ENCODE data around the gene NPTX1. TPM values are rescaled to one million over a fixed set of nuclear protein-coding genes. Genes with fewer than 3 reads are reported as not detected.

The NPTX1 gene
- total RNA-seq, 4 donors from 2014 or later: 1.2 to 6.3 (median 3.8) TPM

- TF ChIP-seq, protein P1, sequence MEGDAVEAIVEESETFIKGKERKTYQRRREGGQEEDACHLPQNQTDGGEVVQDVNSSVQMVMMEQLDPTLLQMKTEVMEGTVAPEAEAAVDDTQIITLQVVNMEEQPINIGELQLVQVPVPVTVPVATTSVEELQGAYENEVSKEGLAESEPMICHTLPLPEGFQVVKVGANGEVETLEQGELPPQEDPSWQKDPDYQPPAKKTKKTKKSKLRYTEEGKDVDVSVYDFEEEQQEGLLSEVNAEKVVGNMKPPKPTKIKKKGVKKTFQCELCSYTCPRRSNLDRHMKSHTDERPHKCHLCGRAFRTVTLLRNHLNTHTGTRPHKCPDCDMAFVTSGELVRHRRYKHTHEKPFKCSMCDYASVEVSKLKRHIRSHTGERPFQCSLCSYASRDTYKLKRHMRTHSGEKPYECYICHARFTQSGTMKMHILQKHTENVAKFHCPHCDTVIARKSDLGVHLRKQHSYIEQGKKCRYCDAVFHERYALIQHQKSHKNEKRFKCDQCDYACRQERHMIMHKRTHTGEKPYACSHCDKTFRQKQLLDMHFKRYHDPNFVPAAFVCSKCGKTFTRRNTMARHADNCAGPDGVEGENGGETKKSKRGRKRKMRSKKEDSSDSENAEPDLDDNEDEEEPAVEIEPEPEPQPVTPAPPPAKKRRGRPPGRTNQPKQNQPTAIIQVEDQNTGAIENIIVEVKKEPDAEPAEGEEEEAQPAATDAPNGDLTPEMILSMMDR (IDR thresholded peaks at IDR 0.05): no peak
- TF ChIP-seq EP300 (IDR thresholded peaks at IDR 0.05) (no peak), POLR2AphosphoS5 (IDR thresholded peaks at IDR 0.05) (no peak), POLR2A (IDR thresholded peaks at IDR 0.05) (no peak)
- H3K27ac ChIP-seq: no peak overlapping the region
- H3K4me1 ChIP-seq: no peaks in the 10 kb centered on the region
- no peaks in the 10 kb centered on the region for H3K9me3 ChIP-seq
- whole genome bisulfite sequencing, 2 donors (ENCODE audit: low coverage in 1 of 2): 53 to 88% methylated on average over 3 to 4 of the region's 10 CpGs
- no peaks in the 10 kb centered on the region for H3K36me3 ChIP-seq
- H3K27me3 ChIP-seq: peaks cover 58% of the 10 kb centered on the region
- ATAC-seq: no peak
- H3K4me3 ChIP-seq: no peak overlapping the region
Observed at GRCh38 chr17:80513892-80514291, 37.5 kb upstream of the NPTX1 start.

GRCh38 chr17:80513201-80513600 lies 36.8 kb upstream of the NPTX1 start:
- Histone ChIP-seq H3K27me3 (peaks cover 62% of the 10 kb centered on the region), H3K27ac (no peak overlapping the region), H3K4me3 (no peak overlapping the region), H3K4me1 (no peaks in the 10 kb centered on the region), H3K9me3 (no peaks in the 10 kb centered on the region), H3K36me3 (no peaks in the 10 kb centered on the region)
- TF ChIP-seq, protein P1 (IDR thresholded peaks at IDR 0.05): no peak
- TF ChIP-seq EP300 (IDR thresholded peaks at IDR 0.05): no peak
- TF ChIP-seq POLR2A (IDR thresholded peaks at IDR 0.05): no peak
- no peak for TF ChIP-seq POLR2AphosphoS5 (IDR thresholded peaks at IDR 0.05)
- no peak for ATAC-seq
- WGBS, 2 donors (ENCODE audit: low coverage in 1 of 2): 83 to 94% methylated on average over 9 to 11 of the region's 16 CpGs

DNA sequence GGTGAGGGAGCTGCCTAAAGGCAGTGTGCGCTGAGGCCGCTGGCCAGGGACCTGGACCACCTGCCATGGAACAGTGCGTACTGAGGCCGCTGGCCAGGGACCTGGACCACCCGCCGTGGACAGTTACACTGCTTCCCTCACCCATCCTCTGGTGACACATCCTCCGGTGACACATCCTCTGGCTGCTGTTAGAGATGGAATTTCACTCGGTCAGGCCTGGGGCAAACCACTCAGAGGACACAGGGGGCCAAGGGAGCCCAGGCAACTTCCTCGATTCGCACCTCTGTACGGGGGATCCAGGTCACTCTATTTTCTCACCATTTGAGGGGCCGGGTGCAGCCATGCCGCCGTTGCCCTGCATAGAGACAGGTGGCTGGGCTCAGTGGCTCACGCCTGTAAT lies 35.8 kb upstream of the NPTX1 start:
- Histone ChIP-seq H3K4me3 (no peak overlapping the region), H3K27me3 (peaks cover 71% of the 10 kb centered on the region), H3K36me3 (no peaks in the 10 kb centered on the region), H3K27ac (no peak overlapping the region), H3K9me3 (no peaks in the 10 kb centered on the region), H3K4me1 (no peaks in the 10 kb centered on the region)
- no peak for ATAC-seq
- no peak for TF ChIP-seq POLR2AphosphoS5 (IDR thresholded peaks at IDR 0.05)
- TF ChIP-seq, protein P1 (IDR thresholded peaks at IDR 0.05): no peak
- TF ChIP-seq POLR2A (IDR thresholded peaks at IDR 0.05): no peak
- no peak for TF ChIP-seq EP300 (IDR thresholded peaks at IDR 0.05)
- WGBS, 2 donors (ENCODE audit: low coverage in 1 of 2): no CpG with 5 or more reads among the region's 15 CpGs

DNA sequence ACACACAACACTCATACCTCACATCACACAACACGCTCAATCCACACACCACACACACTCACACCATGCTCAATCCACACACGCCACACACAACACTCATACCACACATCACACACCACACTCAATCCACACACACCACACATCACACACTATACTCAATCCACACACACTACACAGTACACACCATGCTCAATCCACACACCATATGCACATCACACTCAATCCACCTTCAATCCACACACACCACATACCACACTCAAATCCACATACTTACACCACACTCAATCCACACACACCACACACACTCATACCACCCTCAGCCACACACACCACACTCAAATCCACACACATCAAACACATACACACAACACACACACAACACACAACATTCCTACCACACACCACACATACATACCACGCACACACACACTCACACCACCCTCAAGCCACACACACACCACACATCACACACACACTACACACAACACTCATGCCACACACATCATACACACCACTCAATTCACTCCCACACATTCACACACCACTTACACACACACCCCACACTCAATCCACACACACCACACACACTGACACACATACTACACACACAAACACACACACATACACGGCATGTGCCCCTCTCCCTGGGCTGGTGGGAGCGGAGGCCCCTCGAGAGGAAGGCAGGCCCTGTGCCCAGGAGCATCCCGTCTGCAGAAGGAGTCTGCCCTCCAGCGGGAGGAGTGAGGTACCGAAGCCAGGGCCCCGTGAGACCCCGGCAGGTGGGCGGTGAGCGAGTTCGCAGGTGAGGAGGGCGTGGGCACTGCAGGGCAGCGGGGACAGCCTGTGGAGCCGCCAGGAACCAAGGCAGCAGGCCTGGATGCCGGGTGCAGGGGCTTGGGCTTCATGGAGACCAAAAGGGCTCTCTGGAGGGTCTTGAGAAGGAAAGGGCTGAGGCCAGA lies 35.1 kb upstream of the NPTX1 start:
- Histone ChIP-seq H3K27ac (no peak overlapping the region), H3K27me3 (peaks cover 71% of the 10 kb centered on the region), H3K4me1 (no peaks in the 10 kb centered on the region), H3K4me3 (no peak overlapping the region), H3K36me3 (no peaks in the 10 kb centered on the region), H3K9me3 (no peaks in the 10 kb centered on the region)
- TF ChIP-seq EP300 (IDR thresholded peaks at IDR 0.05) (no peak), POLR2A (IDR thresholded peaks at IDR 0.05) (no peak), POLR2AphosphoS5 (IDR thresholded peaks at IDR 0.05) (no peak)
- TF ChIP-seq, protein P1 (IDR thresholded peaks at IDR 0.05): no peak
- WGBS, 2 donors (ENCODE audit: low coverage in 1 of 2): 74 to 82% methylated on average over 3 to 6 of the region's 18 CpGs
- ATAC-seq: no peak

DNA sequence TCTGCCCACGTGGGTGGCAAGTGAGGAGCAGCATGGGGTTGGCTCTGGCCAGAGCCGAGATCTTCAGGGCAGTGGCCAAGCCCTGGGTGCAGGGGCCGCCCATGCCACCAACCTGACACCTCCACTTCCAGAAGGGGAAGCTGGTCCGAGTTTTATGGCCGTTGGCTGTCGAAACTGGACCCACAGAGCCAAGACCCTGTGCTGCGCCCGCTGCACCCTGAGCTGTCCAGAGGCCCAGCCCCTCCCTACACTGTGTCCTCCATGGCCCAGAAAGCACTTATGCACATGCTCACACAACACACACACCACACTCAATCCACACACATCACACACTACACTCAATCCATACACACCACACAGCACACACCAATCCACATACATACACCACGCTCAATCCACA lies 34.4 kb upstream of the NPTX1 start:
- WGBS, 2 donors (ENCODE audit: low coverage in 1 of 2): 71 to 93% methylated on average over 1 of the region's 9 CpGs
- Histone ChIP-seq H3K9me3 (no peaks in the 10 kb centered on the region), H3K27me3 (peaks cover 77% of the 10 kb centered on the region), H3K4me1 (no peaks in the 10 kb centered on the region), H3K36me3 (no peaks in the 10 kb centered on the region), H3K4me3 (no peak overlapping the region), H3K27ac (no peak overlapping the region)
- no peak for ATAC-seq
- no peak for TF ChIP-seq POLR2A (IDR thresholded peaks at IDR 0.05)
- TF ChIP-seq, protein P1 (IDR thresholded peaks at IDR 0.05): no peak
- no peak for TF ChIP-seq POLR2AphosphoS5 (IDR thresholded peaks at IDR 0.05)
- TF ChIP-seq EP300 (IDR thresholded peaks at IDR 0.05): no peak

Measured in gastroesophageal sphincter (tissue), 4 donors.